GM13977 (cell line): Measurements from ENCODE around the gene RHBDL3.

ENCODE experiments used
- DNase-seq: peaks from one replicate; pipeline ENCODE4 v3.0.0; 2012; ENCODE audit warnings: low spot score
- CTCF ChIP-seq: IDR thresholded peaks from 2 replicates; pipeline ENCODE4 v1.5.1; 2012; ENCODE audit warnings: mild to moderate bottlenecking, control low read depth; ENCODE audit not compliant: insufficient read depth; ENCODE audit errors: extremely low read depth, missing control alignments
- in situ Hi-C: fragments of 300-500 bp; cut with MboI; formaldehyde crosslinking; loops from one replicate; pipeline ENCODE4 v1.12.0; 2022; ENCODE audit warnings: low sequenced_read_pairs, low pct_unique_long_range_greater_than_20kb, mixed read lengths, inconsistent platforms; ENCODE audit not compliant: unreplicated experiment

RHBDL3 gene

DNA sequence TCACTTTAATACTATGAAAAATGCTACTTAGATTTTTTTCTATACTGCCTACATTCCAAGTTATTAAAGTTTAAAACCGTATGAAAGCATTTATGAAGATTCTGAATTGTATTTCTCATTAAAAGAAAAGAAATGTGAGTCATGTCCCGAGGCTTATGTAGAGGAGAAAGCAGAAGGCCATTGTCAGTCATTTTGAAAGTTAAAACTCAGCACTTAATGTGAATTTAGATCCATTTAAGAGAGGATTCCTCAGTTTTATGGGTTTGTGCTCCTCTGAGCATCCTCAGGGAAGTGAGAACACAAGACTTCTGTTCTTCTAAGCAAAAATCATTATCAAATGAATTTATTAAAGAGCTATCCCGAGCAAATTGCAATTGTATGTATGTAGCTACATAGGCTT is 64.5 kb downstream of the RHBDL3 start:
- no peak for DNase-seq
- in situ Hi-C loops = no loop called here
- TF ChIP-seq CTCF = no peak

- in situ Hi-C loops = no loop called here
- no peak for TF ChIP-seq CTCF
- no peak for DNase-seq
Observed at GRCh38 chr17:32331243-32332040, 65.8 kb downstream of the RHBDL3 start.

DNA sequence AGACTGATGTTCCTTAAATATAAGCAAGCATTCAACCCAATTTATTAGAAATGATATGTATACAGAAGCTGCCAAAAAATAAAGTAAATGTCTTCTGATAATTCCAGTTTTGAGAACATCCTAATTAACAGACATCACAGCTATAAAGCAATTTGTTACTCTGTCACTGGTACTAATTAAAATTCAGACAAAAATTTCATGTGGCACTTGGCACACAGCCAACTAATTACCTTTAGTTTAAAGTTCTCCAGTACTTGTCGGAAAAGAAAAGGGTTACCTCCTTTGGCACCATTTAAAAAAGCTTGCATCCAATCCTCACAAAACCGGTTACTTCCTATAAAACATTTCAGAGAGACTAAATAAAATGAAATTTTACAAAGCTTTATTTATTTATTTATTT is 67.6 kb downstream of the RHBDL3 start:
- TF ChIP-seq CTCF = no peak
- in situ Hi-C loops = no loop called here
- DNase-seq = no peak

GRCh38 chr17:32335046-32335445 is 69.4 kb downstream of the RHBDL3 start:
- no peak for DNase-seq
- in situ Hi-C loops = no loop called here
- TF ChIP-seq CTCF = no peak

DNA sequence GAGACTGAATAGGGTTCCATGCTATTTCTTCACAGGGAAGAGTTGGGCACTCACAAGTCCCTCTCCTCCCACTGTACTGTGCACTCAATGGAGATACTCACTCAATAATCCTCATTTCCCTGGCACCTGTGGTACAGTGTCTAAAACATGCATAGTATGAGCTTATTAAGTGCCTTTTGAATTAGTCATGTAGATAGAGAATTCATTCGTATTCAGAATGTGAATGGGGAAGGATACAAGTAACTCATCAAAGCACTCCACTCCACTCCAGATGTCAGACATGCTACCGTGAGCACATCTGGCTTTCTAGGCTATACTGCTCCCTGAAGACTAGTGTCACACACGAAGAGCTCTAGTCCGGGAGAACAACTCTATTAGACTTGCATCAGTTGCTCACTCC is 70.1 kb downstream of the RHBDL3 start:
- TF ChIP-seq CTCF = no peak
- no peak for DNase-seq
- in situ Hi-C loops = no loop called here

GRCh38 chr17:32341141-32341856 is 75.7 kb downstream of the RHBDL3 start:
- peak; percentile 52 for DNase-seq
- in situ Hi-C loops = no loop called here
- TF ChIP-seq CTCF = no peak
